Left renal cortex interstitium (tissue), 4 donors: ENCODE results near the gene ZG16. TPM values are rescaled to one million over a fixed set of nuclear protein-coding genes. Genes with fewer than 3 reads are reported as not detected.

Source experiments
- DNase-seq, 4 donors: peaks; one replicate each; pipeline ENCODE4 v3.0.0-alpha.2; 2013; ENCODE audit warnings: low read depth in 4 of 4, low spot score in 2 of 4, missing footprints in 1 of 4
- polyA plus RNA-seq, 4 donors: library from polyadenylated mRNA; unstranded; fragments of 120-200 nt; gene quantifications; one replicate each; pipeline ENCODE4 v1.2.1, GENCODE V29; 2013; ENCODE audit not compliant: insufficient read length in 4 of 4

The ZG16 gene
- polyA plus RNA-seq, 4 donors, result 0.06 to 0.07 TPM; not detected in 2

DNA sequence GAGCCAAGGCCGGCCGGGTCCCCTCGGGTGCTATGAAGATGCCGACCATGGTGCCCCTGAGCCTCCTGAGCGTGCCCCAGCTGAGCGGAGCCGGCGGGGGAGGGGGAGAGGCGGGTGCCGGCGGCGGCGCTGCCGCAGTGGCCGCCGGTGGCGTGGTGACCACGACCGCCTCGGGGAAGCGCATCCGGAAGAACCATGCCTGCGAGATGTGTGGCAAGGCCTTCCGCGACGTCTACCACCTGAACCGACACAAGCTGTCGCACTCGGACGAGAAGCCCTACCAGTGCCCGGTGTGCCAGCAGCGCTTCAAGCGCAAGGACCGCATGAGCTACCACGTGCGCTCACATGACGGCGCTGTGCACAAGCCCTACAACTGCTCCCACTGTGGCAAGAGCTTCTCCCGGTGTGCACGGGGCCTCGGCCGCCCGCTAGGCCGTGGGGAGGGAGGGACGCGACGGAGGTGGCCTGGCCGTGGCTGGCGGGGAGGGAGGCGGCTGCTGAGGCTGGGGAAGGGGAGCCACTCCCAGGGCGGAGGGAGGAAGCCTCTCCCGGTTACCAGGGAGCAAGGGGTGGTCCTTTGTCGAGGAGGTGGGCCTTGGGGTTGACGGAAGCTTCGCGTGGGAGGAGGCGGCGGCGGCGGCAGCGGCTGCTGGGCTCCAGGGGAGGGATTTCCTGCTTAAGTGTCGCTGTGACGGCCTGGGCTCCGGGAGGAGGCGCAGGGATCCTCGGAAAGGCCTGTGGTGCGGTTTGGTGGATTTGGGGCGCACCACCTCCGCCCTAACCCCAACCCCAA, 29.6 kb downstream of the ZG16 start:
- peak in 2 of 4 donors; percentile 81 to 85 for DNase-seq

DNA sequence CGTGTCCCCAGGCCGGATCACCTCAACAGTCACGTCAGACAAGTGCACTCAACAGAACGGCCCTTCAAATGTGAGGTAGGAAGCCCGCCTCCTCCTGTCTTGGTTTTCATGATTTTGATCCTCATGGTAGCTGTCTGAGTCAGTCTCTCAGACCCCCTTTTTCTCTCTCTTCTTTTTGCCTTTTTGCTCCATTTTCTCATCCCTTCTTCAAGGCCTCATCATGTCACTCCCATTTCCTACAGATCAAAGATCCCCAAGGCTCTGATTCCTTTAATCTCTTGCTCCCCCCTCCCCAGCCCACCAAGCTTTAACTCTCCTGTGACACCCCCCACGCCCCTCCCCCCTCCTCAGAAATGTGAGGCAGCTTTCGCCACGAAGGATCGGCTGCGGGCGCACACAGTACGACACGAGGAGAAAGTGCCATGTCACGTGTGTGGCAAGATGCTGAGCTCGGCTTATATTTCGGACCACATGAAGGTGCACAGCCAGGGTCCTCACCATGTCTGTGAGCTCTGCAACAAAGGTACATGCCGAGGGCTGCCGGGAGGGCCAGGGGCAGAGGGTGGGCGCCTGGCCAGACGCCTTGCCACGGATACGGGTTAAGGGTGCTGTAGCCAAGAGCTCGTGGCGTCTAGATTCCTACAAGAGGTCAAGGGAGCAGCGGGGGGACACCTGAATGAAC, 30.3 kb downstream of the ZG16 start:
- DNase-seq, result no peak

DNA sequence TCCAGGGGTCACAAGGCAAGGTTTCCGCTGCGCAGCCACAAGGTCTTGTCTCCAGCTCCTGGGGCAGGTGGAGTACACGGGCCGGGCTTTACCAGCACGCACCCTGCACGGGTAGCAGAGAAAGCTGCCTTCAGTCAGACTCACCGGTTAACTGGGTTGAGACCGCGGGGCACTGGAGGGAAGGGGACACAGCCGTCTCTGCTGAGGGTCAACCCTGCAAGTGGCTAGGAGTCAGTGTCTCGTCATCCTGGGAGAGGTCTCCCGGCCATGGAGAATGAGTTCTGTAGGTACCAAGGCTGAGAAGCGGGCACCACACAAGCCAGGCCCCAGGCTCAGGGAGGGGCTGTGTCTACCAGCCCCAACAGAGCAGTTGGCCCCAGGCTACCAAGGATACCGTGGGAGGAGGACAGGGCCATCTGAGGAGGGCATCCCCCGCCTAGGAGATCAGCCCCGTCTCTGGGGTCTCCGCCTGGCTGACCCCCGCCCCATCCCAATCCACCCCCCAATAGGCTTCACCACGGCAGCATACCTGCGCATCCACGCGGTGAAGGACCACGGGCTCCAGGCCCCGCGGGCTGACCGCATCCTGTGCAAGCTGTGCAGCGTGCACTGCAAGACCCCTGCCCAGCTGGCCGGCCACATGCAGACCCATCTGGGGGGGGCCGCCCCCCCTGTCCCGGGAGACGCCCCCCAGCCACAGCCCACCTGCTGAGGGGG, 31.1 kb downstream of the ZG16 start:
- DNase-seq, result no peak

DNA sequence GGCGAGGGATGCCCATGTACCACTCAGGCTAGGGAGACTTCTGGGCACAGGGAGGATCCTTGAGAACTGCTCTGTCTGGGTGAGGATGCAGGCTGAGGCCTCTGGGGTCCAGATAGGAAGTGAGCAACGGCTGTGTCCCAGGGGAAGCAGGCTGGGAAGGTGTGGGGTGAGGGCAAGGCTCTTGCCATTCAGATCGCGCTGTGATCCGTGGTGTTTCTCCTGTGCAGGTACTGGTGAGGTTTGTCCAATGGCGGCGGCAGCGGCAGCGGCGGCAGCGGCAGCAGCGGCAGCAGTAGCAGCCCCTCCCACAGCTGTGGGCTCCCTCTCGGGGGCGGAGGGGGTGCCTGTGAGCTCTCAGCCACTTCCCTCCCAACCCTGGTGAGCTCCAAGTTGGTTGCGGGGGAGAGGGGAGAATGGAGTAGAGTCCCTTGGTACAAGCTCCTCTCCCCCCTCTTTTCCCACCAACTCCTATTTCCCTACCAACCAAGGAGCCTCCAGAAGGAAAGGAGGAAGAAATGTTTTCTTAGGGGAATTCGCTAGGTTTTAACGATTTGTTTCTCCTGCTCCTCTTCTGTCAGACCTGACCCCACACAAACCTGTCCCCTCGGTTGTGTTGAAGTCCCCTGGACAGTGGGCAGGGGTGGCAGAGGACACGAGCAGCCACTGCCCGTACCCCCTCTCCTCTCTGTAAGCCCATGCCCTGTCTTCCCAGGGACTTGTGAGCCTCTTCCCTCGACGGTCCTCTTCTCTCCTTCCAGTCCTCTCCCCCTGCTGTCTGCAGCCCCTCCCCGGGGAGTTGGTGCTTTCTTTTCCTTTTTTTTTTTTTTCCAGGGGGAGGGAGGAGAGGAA, 32.0 kb downstream of the ZG16 start:
- DNase-seq, result no peak

DNA sequence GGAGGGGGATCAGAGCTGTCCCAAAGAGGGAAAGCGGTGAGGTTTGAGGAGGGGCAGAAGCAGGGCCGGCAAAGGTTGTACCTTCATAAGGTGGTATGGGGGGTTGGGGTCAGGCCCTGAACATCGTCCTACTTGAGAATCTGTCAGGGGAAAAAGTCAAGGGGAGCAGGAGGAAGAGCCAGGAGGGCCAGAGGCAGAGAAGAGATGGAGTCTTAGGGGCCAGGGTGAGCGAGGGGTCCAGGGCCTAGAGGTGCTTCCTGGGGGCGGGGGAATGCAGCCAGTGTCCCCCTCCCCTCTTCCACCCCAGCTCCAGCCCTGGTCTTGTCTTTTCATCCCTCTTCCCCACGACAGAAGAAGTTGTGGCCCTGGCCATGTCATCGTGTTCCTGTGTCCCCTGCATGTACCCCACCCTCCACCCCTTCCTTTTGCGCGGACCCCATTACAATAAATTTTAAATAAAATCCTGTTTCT, 32.7 kb downstream of the ZG16 start:
- DNase-seq, result no peak

DNA sequence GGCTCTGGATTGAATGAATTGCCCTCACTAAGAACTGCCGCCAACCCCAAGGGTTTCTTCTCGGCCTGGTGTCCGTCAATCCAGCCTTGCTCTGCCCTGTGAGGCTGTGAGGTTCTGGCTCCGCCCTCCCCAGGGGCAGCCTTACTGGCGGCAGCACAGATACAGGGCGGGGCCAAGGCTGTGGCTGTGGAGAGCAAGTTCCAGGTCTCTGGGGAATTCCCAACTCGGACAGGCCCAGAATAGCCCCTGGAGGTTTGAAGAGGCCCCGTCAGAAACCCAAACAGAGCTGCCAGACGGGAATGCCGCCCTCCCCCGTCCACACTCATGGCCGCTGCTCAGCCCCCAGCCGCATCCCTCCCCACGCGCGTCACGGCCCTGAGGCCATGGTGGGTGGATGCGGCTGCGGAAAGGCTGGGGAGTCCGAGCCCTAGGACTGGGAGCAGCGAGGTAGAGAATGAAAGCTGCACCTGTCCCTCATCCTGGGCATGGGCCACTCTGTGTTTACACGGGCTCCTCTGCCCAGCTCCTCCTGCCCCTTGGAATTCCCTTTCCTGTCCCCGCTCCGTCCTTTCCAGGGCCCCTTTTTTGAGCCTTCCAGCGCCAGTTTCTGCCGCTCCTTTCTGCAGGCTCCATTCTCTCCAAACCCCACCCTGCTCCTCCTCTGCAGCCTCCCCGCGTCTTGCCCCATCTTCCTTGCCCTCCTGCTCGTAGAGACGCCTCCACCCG, 33.3 kb downstream of the ZG16 start:
- peak in 3 of 4 donors; percentile 78 to 94 (median 87) for DNase-seq

DNA sequence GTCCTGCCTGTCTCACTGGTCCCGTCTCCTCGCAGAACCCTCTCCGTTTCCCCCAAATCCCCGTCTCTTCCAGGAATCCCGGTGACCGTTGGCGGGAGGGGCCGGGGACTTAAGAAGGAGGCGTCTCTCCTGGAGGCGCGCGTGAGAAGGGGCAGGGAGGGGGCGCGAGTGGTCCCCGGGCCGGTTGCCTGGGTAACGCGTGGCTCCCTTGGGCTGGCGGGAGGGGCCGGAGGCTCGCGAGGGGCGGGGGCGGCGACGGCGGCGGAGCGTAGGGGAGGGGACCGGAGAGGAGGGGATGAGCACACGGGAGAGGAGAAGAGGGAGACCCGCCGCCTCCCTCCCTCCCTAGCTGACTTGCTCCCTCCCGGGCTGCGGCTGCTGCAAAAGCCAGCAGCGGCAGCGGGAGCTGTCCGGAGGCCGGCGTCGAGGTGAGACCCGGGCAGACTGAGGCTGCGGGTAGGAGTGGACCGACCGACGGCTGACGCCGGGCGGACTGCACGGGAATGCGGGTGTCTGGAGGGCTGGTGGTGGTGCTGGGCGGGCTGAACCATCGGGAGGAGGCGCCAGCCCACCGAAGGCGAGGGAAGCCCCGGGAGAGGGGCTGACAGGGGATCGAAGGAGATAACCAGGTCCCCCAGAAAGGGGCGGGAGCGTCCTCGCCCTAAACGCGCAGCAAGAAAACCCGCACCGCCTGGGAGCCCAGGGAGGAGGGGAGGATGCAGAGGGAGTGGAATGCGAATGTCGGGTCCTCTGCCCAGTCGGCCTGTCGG, 34.0 kb downstream of the ZG16 start, which contains the start of gene PRRT2:
Gene PRRT2 (plus strand): TSS at position 298 of the 770 bp plus-strand sequence. CDS start 862 bp downstream, outside the sequence.
- no peak for DNase-seq

DNA sequence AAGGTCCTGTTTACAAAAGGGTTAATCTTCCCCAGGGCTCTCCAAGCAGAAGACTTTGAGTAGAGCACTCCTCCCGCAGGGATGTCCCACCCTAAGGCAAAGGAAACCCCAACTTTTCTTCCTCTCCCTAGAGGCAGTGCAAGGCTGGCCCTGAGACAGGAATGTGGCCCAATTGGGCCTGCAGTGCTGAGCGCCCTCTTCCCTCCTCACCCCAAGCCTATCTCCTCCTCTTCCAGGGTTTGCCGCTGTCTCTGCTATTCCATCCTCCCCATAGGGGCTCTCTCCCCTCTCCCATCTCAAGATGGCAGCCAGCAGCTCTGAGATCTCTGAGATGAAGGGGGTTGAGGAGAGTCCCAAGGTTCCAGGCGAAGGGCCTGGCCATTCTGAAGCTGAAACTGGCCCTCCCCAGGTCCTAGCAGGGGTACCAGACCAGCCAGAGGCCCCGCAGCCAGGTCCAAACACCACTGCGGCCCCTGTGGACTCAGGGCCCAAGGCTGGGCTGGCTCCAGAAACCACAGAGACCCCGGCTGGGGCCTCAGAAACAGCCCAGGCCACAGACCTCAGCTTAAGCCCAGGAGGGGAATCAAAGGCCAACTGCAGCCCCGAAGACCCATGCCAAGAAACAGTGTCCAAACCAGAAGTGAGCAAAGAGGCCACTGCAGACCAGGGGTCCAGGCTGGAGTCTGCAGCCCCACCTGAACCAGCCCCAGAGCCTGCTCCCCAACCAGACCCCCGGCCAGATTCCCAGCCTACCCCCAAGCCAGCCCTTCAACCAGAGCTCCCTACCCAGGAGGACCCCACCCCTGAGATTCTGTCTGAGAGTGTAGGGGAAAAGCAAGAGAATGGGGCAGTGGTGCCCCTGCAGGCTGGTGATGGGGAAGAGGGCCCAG, 34.9 kb downstream of the ZG16 start:
- DNase-seq, result no peak

DNA sequence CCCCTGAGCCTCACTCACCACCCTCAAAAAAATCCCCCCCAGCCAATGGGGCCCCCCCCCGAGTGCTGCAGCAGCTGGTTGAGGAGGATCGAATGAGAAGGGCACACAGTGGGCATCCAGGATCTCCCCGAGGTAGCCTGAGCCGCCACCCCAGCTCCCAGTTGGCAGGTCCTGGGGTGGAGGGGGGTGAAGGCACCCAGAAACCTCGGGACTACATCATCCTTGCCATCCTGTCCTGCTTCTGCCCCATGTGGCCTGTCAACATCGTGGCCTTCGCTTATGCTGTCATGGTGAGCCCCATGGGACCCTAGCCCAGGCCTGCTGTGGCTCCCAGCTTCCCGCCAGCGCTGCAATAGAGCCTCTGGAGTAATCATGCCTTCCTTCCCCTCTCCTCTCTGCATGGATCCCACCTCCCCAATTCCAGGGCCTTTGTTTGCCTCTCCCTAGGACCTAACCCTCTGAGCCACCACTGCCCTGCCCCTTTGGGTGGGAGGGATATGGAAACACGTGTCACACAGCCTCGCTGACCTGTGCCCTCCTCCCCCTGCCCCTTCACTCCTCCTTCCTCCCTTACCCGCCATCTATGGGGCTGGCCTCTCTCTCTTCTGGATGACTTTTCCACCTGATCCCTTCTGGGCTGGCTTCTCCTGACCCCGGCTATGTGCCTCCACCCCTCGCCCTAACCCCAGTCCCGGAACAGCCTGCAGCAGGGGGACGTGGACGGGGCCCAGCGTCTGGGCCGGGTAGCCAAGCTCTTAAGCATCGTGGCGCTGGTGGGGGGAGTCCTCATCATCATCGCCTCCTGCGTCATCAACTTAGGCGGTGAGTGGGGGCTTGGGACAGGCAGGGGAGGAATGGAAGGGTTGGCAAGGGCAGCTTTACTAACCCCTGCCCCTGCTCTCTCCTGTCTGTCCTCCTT, 35.8 kb downstream of the ZG16 start:
- no peak for DNase-seq

DNA sequence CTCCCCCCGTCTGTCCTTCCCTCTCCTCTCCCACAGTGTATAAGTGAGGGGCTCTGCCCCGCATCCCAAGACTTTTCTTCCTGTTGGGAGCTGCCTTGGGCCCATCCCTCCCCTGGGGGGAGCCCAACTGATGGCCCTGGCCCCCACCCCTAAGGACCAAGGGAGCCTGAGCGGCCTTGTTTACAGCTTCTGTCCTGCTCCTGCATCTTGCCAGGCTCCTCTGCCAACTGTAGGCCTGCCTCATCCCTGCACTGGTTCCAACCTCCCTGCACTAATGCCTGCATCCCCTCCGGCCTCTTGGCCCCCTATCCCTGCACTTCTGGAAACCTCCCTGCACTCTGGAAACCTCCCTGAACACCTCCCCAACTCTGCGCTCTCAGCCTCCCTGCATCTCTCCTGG, 36.5 kb downstream of the ZG16 start:
- no peak for DNase-seq

DNA sequence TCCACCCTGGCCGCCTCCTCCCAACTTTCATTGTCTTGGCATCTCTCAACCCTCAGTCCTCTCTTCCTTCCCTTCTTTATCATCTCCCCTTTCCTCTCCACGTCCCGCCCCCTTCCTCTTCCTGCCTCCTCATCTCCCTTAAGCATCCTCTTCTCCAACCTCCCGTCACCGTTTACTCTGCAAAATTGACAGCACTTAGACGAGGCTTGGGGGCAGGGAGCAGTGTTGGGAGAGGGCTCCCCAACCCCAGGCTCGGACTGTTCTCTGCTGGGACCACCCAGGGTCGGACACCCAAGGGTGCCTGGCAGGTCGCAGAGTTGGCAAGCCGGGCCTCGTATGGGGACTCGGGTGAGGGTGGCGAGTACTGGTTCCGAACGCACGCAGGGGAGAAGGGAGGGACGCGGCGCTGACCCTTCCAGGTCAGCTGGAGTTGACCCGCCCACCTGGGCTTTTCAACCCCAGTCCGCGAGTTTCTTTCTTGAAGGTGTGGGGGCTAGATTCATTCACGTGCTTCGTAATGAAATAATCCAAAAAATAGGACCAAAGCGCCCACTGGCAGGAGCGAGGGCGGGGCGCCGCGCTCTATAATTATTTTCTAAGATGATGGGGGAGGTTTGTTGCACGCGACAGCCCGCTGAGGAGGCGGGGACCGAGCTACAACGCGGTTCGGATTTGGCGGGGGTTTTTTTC, 37.1 kb downstream of the ZG16 start:
- no peak for DNase-seq

DNA sequence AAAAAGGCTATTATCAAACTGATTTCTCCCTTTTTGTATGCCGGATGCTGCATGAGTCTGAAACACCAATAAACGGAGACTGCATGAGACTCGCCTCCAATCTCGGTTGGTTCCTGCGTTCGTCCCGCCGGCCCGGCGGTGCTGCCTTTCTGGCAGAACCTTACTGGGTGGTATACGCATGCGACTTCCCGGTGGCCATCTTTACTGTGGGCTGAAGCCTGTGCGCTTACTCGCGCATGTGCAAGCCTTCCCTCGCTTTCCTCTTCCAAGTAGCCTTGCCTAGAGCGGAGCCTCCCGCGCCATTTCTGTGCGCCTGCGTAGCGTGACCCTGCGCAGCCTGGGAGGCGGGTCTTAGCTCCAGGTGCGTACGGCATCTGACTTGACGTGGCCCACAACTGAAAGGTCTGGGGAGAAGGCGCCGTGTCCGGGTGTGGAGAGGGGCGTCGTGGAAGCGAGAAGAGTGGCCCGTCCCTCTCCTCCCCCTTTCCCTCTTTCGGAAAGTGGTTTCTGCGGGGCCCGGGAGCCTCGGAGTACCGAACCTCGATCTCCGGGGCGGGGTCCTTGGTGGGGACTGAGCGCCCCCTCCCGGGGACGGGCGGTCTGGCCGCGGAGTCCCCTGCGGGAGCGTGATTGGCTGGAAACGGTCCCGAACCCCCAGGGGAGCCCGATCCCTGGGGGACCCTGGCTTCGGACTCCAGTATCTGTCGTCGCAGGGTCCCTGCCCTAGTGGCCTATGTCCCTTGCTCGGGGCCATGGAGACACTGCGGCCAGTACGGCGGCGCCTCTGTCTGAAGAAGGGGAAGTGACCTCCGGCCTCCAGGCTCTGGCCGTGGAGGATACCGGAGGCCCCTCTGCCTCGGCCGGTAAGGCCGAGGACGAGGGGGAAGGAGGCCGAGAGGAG, 38.0 kb downstream of the ZG16 start, which contains the start of gene PAGR1:
Gene PAGR1 (plus strand): TSS at position 360 of the 901 bp plus-strand sequence. CDS start 374 bp downstream, at position 734.
- DNase-seq, result peak; percentile 97 to 99 (median 98)

DNA sequence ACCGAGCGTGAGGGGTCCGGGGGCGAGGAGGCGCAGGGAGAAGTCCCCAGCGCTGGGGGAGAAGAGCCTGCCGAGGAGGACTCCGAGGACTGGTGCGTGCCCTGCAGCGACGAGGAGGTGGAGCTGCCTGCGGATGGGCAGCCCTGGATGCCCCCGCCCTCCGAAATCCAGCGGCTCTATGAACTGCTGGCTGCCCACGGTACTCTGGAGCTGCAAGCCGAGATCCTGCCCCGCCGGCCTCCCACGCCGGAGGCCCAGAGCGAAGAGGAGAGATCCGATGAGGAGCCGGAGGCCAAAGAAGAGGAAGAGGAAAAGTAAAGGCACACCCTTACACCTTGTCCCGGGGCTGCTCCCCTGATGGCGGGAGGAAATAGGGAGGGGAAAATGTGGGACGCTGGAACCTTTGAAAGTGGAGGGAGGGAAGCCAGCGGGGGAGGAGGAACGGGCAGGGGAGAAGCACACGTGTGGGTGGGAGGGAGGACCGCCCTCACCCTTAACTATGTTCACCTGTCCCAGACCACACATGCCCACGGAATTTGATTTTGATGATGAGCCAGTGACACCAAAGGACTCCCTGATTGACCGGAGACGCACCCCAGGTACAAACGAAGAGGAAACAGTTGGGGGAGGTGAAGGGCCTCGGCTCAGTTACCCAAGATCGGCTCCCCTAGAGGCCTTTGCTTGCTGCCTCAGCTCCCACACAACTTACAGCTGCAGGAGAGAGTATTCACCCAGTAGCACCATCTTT, 38.8 kb downstream of the ZG16 start:
- peak in 1 of 4 donors; percentile 38 for DNase-seq

DNA sequence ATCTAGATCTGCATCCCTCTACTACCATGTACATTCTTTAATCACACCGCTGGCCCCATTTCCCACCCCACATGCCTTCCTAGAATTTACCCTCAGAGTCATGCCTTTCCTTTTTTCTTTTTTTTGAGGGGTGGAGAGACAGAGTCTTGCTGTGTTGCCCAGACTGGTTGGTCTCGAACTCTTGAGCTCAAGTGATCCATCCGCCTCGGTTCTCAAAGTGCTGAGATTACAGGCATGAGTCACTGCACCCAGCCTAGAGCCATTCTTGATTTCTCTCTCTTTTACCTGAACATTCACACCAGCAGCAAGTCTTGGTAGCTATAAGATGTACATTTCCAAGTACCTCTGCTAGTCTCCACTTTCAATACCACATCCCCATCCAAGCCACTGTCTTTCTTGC, 40.0 kb downstream of the ZG16 start:
- DNase-seq, result no peak
